Superior temporal gyrus (tissue), 1 donor: ENCODE measurements around the gene CYRIA.

ENCODE experiments used
- DNase-seq: peaks from one replicate; pipeline ENCODE4 v3.0.0-alpha.2; 2016; ENCODE audit errors: extremely low spot score

The CYRIA gene

GRCh38 chr2:16665748-16666448 lies at the start of gene CYRIA:
CYRIA (minus strand) TSS chr2:16665834; CDS start chr2:16588119, 77,715 bp downstream.
- DNase-seq, result no peak

GRCh38 chr2:16713011-16713423 lies 47.4 kb upstream of the CYRIA start:
- peak; percentile 75 for DNase-seq

- no peak for DNase-seq
Observed at GRCh38 chr2:16709769-16710168, 44.1 kb upstream of the CYRIA start.

GRCh38 chr2:16708173-16708572 lies 42.5 kb upstream of the CYRIA start:
- no peak for DNase-seq

- no peak for DNase-seq
Observed at GRCh38 chr2:16707014-16707623, 41.5 kb upstream of the CYRIA start.

GRCh38 chr2:16700551-16701259 lies 35.1 kb upstream of the CYRIA start:
- DNase-seq, result no peak

- no peak for DNase-seq
Observed at GRCh38 chr2:16693854-16694253, 28.2 kb upstream of the CYRIA start.

GRCh38 chr2:16691261-16691660 lies 25.6 kb upstream of the CYRIA start:
- DNase-seq, result no peak

- DNase-seq, result no peak
Observed at GRCh38 chr2:16687955-16688354, 22.3 kb upstream of the CYRIA start.

GRCh38 chr2:16687222-16687621 lies 21.6 kb upstream of the CYRIA start:
- no peak for DNase-seq

GRCh38 chr2:16686641-16687040 lies 21.0 kb upstream of the CYRIA start:
- DNase-seq, result no peak

- no peak for DNase-seq
Observed at GRCh38 chr2:16685340-16685715, 19.7 kb upstream of the CYRIA start.

GRCh38 chr2:16684676-16685339 lies 19.2 kb upstream of the CYRIA start:
- no peak for DNase-seq

GRCh38 chr2:16683576-16683975 lies 17.9 kb upstream of the CYRIA start:
- no peak for DNase-seq

GRCh38 chr2:16682431-16683118 lies 16.9 kb upstream of the CYRIA start:
- DNase-seq, result peak; percentile 67

GRCh38 chr2:16680781-16681180 lies 15.1 kb upstream of the CYRIA start:
- no peak for DNase-seq

GRCh38 chr2:16680304-16680703 lies 14.7 kb upstream of the CYRIA start:
- no peak for DNase-seq

- peak; percentile 47 for DNase-seq
Observed at GRCh38 chr2:16678964-16679363, 13.3 kb upstream of the CYRIA start.

GRCh38 chr2:16677875-16678274 lies 12.2 kb upstream of the CYRIA start:
- no peak for DNase-seq

- no peak for DNase-seq
Observed at GRCh38 chr2:16675781-16676180, 10.1 kb upstream of the CYRIA start.

GRCh38 chr2:16674154-16674553 lies 8.5 kb upstream of the CYRIA start:
- DNase-seq, result no peak

- DNase-seq, result no peak
Observed at GRCh38 chr2:16671760-16672159, 6.1 kb upstream of the CYRIA start.
